Mononuclear cell (primary cell): ENCODE measurements around the gene TBC1D3. TPM values are rescaled to one million over a fixed set of nuclear protein-coding genes. Genes with fewer than 3 reads are reported as not detected.
"Not testable (repeated sequence)": the region's sequence is repeated elsewhere in the genome, so short reads cannot be mapped to it uniquely, and the experiment has no call there.

ENCODE experiments used
- H3K27me3 ChIP-seq: 2 replicates; pipeline ENCODE4 v1.6.0; 2011; ENCODE audit warnings: low read length, control low read depth; ENCODE audit not compliant: insufficient read depth
- H3K4me1 ChIP-seq: 2 replicates; pipeline ENCODE4 v1.5.1; 2011; ENCODE audit warnings: mild to moderate bottlenecking, low read length, control low read depth; ENCODE audit not compliant: insufficient read depth
- H3K4me3 ChIP-seq: 2 replicates; pipeline ENCODE4 v1.5.1; 2011; ENCODE audit warnings: mild to moderate bottlenecking, low read length, moderate library complexity
- H3K9me3 ChIP-seq: 2 replicates; pipeline ENCODE4 v1.5.1; 2011; ENCODE audit warnings: low read depth, mild to moderate bottlenecking, control low read depth, low read length
- total RNA-seq: library from RNA; depleted of rRNA; stranded (reverse); fragments of >200 nt; gene quantifications from one replicate; pipeline ENCODE4 v1.2.3, GENCODE V29; 2012

The TBC1D3 gene
- total RNA-seq: not detected

- H3K27me3 ChIP-seq, H3K4me3 ChIP-seq, H3K4me1 ChIP-seq, H3K9me3 ChIP-seq: not testable (repeated sequence)
Measured at GRCh38 chr17:38192455-38192854, at the start of gene TBC1D3. Gene TBC1D3, minus strand, starts transcription at chr17:38192555. Its CDS starts 1,526 bp downstream, at chr17:38191029.

GRCh38 chr17:38232790-38233189 is 40.4 kb upstream of the TBC1D3 start:
- not testable (repeated sequence) for H3K4me3 ChIP-seq, H3K9me3 ChIP-seq, H3K4me1 ChIP-seq, H3K27me3 ChIP-seq

GRCh38 chr17:38225844-38226495 is 33.6 kb upstream of the TBC1D3 start:
- not testable (repeated sequence) for H3K27me3 ChIP-seq, H3K4me1 ChIP-seq, H3K9me3 ChIP-seq, H3K4me3 ChIP-seq

GRCh38 chr17:38220867-38221266 is 28.5 kb upstream of the TBC1D3 start:
- not testable (repeated sequence) for H3K9me3 ChIP-seq, H3K27me3 ChIP-seq, H3K4me1 ChIP-seq, H3K4me3 ChIP-seq

GRCh38 chr17:38200271-38200670 is 7.9 kb upstream of the TBC1D3 start:
- H3K4me3 ChIP-seq, H3K9me3 ChIP-seq, H3K27me3 ChIP-seq, H3K4me1 ChIP-seq: not testable (repeated sequence)

GRCh38 chr17:38134860-38135259 is 57.5 kb downstream of the TBC1D3 start:
- not testable (repeated sequence) for H3K9me3 ChIP-seq, H3K4me1 ChIP-seq, H3K27me3 ChIP-seq, H3K4me3 ChIP-seq

Other genes starting within 250 kb of the TBC1D3 start
- 2.9 TPM for gene TBC1D3L, start 203.5 kb downstream of the TBC1D3 start, total RNA-seq
- not detected for gene TBC1D3D, start 188.6 kb downstream of the TBC1D3 start, total RNA-seq
- not detected for gene TBC1D3C, start 123.9 kb downstream of the TBC1D3 start, total RNA-seq
- gene TBC1D3E, start 64.6 kb downstream of the TBC1D3 start, total RNA-seq: not detected
- 17.2 TPM for gene MRPL45, start 104.6 kb upstream of the TBC1D3 start, total RNA-seq
- 0.10 TPM for gene GPR179, start 151.4 kb upstream of the TBC1D3 start, total RNA-seq
- gene SOCS7, start 159.3 kb upstream of the TBC1D3 start, total RNA-seq: 13.6 TPM
- 0.94 TPM for gene ARHGAP23, start 235.9 kb upstream of the TBC1D3 start, total RNA-seq